SK-N-SH treated with all-trans-retinoic acid at 6 μM for 48 hours (cell line): ENCODE results near the gene OGDHL.

Experiments
- ARNTL ChIP-seq: fragments of 450-650 bp; formaldehyde crosslinking; IDR thresholded peaks from 2 replicates; pipeline ENCODE4 v1.5.0; 2020; ENCODE audit warnings: low read depth, mild to moderate bottlenecking, moderate library complexity, borderline replicate concordance
- CSDC2 ChIP-seq: fragments of 250-450 bp; sonication (Bioruptor Pico); IDR thresholded peaks from 2 replicates; pipeline ENCODE4 v1.5.0; 2020; ENCODE audit warnings: mild to moderate bottlenecking, moderate library complexity
- ESRRG ChIP-seq: fragments of 250-450 bp; sonication (Bioruptor Pico); IDR thresholded peaks from 2 replicates; pipeline ENCODE4 v1.6.1; 2021; ENCODE audit warnings: mild to moderate bottlenecking
- GLIS3 ChIP-seq: fragments of 250-450 bp; sonication (Bioruptor Pico); IDR thresholded peaks from 2 replicates; pipeline ENCODE4 v1.5.0; 2020; ENCODE audit warnings: mild to moderate bottlenecking, moderate library complexity
- ISL1 ChIP-seq: fragments of 250-450 bp; sonication (Bioruptor Pico); IDR thresholded peaks from 2 replicates; pipeline ENCODE4 v2.1.2; 2022; ENCODE audit warnings: mild to moderate bottlenecking, moderate library complexity
- OSR1 ChIP-seq: fragments of 250-450 bp; sonication (Bioruptor Pico); IDR thresholded peaks from 2 replicates; pipeline ENCODE4 v1.8.0; 2022; ENCODE audit warnings: moderate library complexity, mild to moderate bottlenecking, inconsistent platforms
- PPARA ChIP-seq: fragments of 250-450 bp; sonication (Bioruptor Pico); IDR thresholded peaks from 2 replicates; pipeline ENCODE4 v1.5.0; 2020; ENCODE audit warnings: mild to moderate bottlenecking, borderline replicate concordance
- TOX ChIP-seq: fragments of 250-450 bp; sonication (Bioruptor Pico); IDR thresholded peaks from 2 replicates; pipeline ENCODE4 v1.8.0; 2021; ENCODE audit warnings: mild to moderate bottlenecking, moderate library complexity, borderline replicate concordance
- ZFP30 ChIP-seq: fragments of 450-650 bp; formaldehyde crosslinking; IDR thresholded peaks from 2 replicates; pipeline ENCODE4 v1.5.0; 2022; ENCODE audit warnings: mild to moderate bottlenecking, moderate library complexity
- ZNF565 ChIP-seq: fragments of 450-650 bp; formaldehyde crosslinking; conservative IDR thresholded peaks from 2 replicates; pipeline ENCODE4 v1.5.0; 2020; ENCODE audit warnings: low read depth, mild to moderate bottlenecking, moderate library complexity
- ZNF8 ChIP-seq: fragments of 450-650 bp; formaldehyde crosslinking; IDR thresholded peaks from 2 replicates; pipeline ENCODE4 v1.5.0; 2020; ENCODE audit warnings: mild to moderate bottlenecking, moderate library complexity
- TF ChIP-seq, protein P1 (sequence below): fragments of 250-450 bp; sonication (Bioruptor Pico); IDR thresholded peaks from 2 replicates; pipeline ENCODE4 v1.5.1; 2020; ENCODE audit warnings: low read depth, mild to moderate bottlenecking, moderate library complexity
- TF ChIP-seq, protein P2 (sequence below): fragments of 250-450 bp; sonication (Bioruptor Pico); IDR thresholded peaks from 2 replicates; pipeline ENCODE4 v1.8.0; 2020; ENCODE audit warnings: mild to moderate bottlenecking, moderate library complexity, borderline replicate concordance

DNA sequence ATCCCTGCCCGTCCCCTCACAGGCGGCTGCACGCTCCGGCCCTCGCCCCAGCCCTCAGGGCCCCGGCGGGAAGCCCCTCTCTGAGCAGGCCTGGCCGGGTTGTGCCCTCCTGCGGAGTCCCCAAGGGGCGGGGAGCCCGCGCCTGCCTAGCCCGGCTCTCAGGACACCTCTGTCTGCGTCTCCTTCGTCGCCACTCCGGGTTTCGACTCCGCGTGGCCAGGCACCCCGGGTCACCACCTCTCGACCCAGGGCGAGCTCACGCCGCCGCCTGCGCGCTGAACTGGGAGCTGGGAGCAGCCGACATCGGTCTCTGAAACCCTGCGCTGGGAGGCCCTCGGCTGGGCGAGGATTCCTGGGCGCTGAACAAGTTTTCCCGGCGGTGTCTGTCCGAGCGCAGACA, 6.2 kb upstream of the OGDHL start:
- TF ChIP-seq OSR1 (CRISPR knock-in tag) (no peak), ESRRG (CRISPR knock-in tag) (no peak), PPARA (CRISPR knock-in tag) (no peak), ZNF565 (no peak), ZFP30 (CRISPR knock-in tag) (no peak), ZNF8 (CRISPR knock-in tag) (no peak), TOX (no peak), ARNTL (no peak), ISL1 (CRISPR knock-in tag) (no peak), GLIS3 (CRISPR knock-in tag) (no peak), CSDC2 (no peak)
- TF ChIP-seq, protein P1, sequence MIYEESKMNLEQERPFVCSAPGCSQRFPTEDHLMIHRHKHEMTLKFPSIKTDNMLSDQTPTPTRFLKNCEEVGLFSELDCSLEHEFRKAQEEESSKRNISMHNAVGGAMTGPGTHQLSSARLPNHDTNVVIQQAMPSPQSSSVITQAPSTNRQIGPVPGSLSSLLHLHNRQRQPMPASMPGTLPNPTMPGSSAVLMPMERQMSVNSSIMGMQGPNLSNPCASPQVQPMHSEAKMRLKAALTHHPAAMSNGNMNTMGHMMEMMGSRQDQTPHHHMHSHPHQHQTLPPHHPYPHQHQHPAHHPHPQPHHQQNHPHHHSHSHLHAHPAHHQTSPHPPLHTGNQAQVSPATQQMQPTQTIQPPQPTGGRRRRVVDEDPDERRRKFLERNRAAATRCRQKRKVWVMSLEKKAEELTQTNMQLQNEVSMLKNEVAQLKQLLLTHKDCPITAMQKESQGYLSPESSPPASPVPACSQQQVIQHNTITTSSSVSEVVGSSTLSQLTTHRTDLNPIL (CRISPR knock-in tag) = no peak
- TF ChIP-seq, protein P2, sequence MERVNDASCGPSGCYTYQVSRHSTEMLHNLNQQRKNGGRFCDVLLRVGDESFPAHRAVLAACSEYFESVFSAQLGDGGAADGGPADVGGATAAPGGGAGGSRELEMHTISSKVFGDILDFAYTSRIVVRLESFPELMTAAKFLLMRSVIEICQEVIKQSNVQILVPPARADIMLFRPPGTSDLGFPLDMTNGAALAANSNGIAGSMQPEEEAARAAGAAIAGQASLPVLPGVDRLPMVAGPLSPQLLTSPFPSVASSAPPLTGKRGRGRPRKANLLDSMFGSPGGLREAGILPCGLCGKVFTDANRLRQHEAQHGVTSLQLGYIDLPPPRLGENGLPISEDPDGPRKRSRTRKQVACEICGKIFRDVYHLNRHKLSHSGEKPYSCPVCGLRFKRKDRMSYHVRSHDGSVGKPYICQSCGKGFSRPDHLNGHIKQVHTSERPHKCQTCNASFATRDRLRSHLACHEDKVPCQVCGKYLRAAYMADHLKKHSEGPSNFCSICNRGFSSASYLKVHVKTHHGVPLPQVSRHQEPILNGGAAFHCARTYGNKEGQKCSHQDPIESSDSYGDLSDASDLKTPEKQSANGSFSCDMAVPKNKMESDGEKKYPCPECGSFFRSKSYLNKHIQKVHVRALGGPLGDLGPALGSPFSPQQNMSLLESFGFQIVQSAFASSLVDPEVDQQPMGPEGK (CRISPR knock-in tag) = no peak
